ENCODE data around the gene BCAP31.
A peak's percentile ranks its signal among the peaks of the same experiment; 100 is the strongest.
"Not testable (repeated sequence)": the region's sequence is repeated elsewhere in the genome, so short reads cannot be mapped to it uniquely, and the experiment has no call there.

The BCAP31 gene

GRCh38 chrX:153694687-153695270, 29.4 kb downstream of the BCAP31 start:
- DNase-seq (ENCODE audit: low read depth in 2 of 2) = no peak

GRCh38 chrX:153694256-153694655, 29.9 kb downstream of the BCAP31 start:
- DNase-seq (ENCODE audit: low read depth in 2 of 2) = not testable (repeated sequence)

- no peak for DNase-seq (ENCODE audit: low read depth in 2 of 2)
Measured at GRCh38 chrX:153693216-153694086, 30.7 kb downstream of the BCAP31 start.

- DNase-seq (ENCODE audit: low read depth in 2 of 2) = no peak
Measured at GRCh38 chrX:153692611-153693156, 31.5 kb downstream of the BCAP31 start.

- DNase-seq (ENCODE audit: low read depth in 2 of 2) = no peak
Measured at GRCh38 chrX:153692003-153692402, 32.2 kb downstream of the BCAP31 start.

- DNase-seq (ENCODE audit: low read depth in 2 of 2) = not testable (repeated sequence)
Measured at GRCh38 chrX:153691032-153691827, 33.0 kb downstream of the BCAP31 start.

- no peak for DNase-seq (ENCODE audit: low read depth in 2 of 2)
Measured at GRCh38 chrX:153690466-153690865, 33.7 kb downstream of the BCAP31 start.

- no peak for DNase-seq (ENCODE audit: low read depth in 2 of 2)
Measured at GRCh38 chrX:153689654-153690465, 34.3 kb downstream of the BCAP31 start.

GRCh38 chrX:153688911-153689590, 35.1 kb downstream of the BCAP31 start:
- DNase-seq (ENCODE audit: low read depth in 2 of 2) = no peak

GRCh38 chrX:153688506-153688905, 35.7 kb downstream of the BCAP31 start:
- no peak for DNase-seq (ENCODE audit: low read depth in 2 of 2)

GRCh38 chrX:153688071-153688470, 36.1 kb downstream of the BCAP31 start:
- no peak for DNase-seq (ENCODE audit: low read depth in 2 of 2)

GRCh38 chrX:153687121-153688039, 36.8 kb downstream of the BCAP31 start, which contains the start of gene SLC6A8:
SLC6A8 (plus strand) TSS chrX:153687926; CDS start chrX:153688575, 649 bp downstream.
- DNase-seq (ENCODE audit: low read depth in 2 of 2) = peak; percentile 10 to 28

- no peak for DNase-seq (ENCODE audit: low read depth in 2 of 2)
Measured at GRCh38 chrX:153686711-153687110, 37.5 kb downstream of the BCAP31 start.

GRCh38 chrX:153685751-153686696, 38.2 kb downstream of the BCAP31 start:
- DNase-seq (ENCODE audit: low read depth in 2 of 2) = no peak

- DNase-seq (ENCODE audit: low read depth in 2 of 2) = no peak
Measured at GRCh38 chrX:153685156-153685536, 39.0 kb downstream of the BCAP31 start.

- no peak for DNase-seq (ENCODE audit: low read depth in 2 of 2)
Measured at GRCh38 chrX:153684467-153685155, 39.6 kb downstream of the BCAP31 start.

- not testable (repeated sequence) for DNase-seq (ENCODE audit: low read depth in 2 of 2)
Measured at GRCh38 chrX:153683486-153683885, 40.7 kb downstream of the BCAP31 start.

GRCh38 chrX:153681175-153681574, 43.0 kb downstream of the BCAP31 start:
- no peak for DNase-seq (ENCODE audit: low read depth in 2 of 2)

Measured in activated CD4-positive, alpha-beta T cell treated with anti-CD3 and anti-CD28 coated beads for 24 hours (primary cell).